ENCODE data around the gene RPRD1B. TPM values are rescaled to one million over a fixed set of nuclear protein-coding genes. Genes with fewer than 3 reads are reported as not detected.

Gene RPRD1B
- total and polyA plus RNA-seq, 2 of the 8 experiments (the other 6 are each of a cell fraction or from before 2014, with no cell fraction given), result 10.3 to 20.9 TPM

DNA sequence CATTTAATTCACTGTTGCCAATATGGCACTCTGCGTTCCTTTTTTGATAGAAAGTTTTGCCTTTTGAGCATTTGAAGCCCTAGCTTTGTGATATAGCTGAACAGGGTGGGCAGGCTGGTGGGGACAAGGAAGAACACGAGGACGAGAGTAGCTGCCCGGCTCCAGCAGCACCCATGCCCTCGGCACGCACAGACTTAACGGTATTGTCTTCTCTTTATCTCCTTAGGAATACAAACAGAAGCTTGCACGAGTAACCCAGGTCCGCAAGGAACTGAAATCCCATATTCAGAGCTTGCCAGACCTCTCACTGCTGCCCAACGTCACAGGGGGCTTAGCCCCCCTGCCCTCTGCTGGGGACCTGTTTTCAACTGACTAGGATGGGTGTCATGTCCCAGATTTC lies 56.0 kb downstream of the RPRD1B start:
- 92% methylated on average over 10 of the region's 10 CpGs; no CpG with 5 or more reads in 1 of the 2 experiments for WGBS, 2 experiments (ENCODE audit: extremely low coverage in 1 of 2, insufficient coverage in 1 of 2, insufficient read length in 1 of 2, insufficient replicate concordance in 2 of 2, low coverage in 1 of 2, low lambda C conversion rate in 2 of 2, missing lambda C conversion rate in 1 of 2)
- ChIA-PET POLR2A (ENCODE audit: partially characterized antibody) (no interaction called here), CTCF (ENCODE audit: partially characterized antibody) (interaction anchor here (0.5 to 7.0 kb wide), 9 partner anchors 14 to 140 kb away, joined by 3 to 56 read pairs (median 3); no protein-coding TSS in a partner anchor)
- H4K20me1 ChIP-seq (replicated peaks in 1 of 2; ENCODE audit: control insufficient read depth in 1 of 2, insufficient read depth in 2 of 2, low read length in 2 of 2), result peaks cover 0 to 3% of the 10 kb centered on the region in 2 experiments
- H3K4ac ChIP-seq (replicated peaks; ENCODE audit: insufficient read length, low read depth, low read length), result no peak overlapping the region
- H3K9ac ChIP-seq (replicated peaks in 1 of 4; ENCODE audit: extremely low read depth in 1 of 4, low read depth in 3 of 4, low read length in 3 of 4), result no peak overlapping the region
- H4K91ac ChIP-seq (replicated peaks; ENCODE audit: insufficient read length, low read length), result no peak overlapping the region
- TF ChIP-seq FOSL1 (IDR thresholded peaks at IDR 0.05; ENCODE audit: insufficient read depth, low read depth, low read length), result no peak
- TF ChIP-seq KDM5A (IDR thresholded peaks at IDR 0.05; ENCODE audit: low read length), result no peak
- no peak for TF ChIP-seq RNF2 (IDR thresholded peaks at IDR 0.05; ENCODE audit: borderline replicate concordance, low read depth, low read length, missing control alignments, poor library complexity, severe bottlenecking)
- TF ChIP-seq SIRT6 (IDR thresholded peaks at IDR 0.05; ENCODE audit: low read length), result no peak
- no peak for TF ChIP-seq KDM1A (IDR thresholded peaks at IDR 0.05; ENCODE audit: borderline replicate concordance, low read length)
- no peak for TF ChIP-seq SP4 (IDR thresholded peaks at IDR 0.05; ENCODE audit: low read length)
- no peak for TF ChIP-seq JUN (IDR thresholded peaks at IDR 0.05; ENCODE audit: low read depth, low read length)
- TF ChIP-seq NRF1 (IDR thresholded peaks at IDR 0.05; ENCODE audit: low read depth, low read length), result no peak
- TF ChIP-seq ATF3 (IDR thresholded peaks at IDR 0.05; ENCODE audit: insufficient read depth, low read depth, low read length), result no peak
- DNase-seq (ENCODE audit: low read depth in 1 of 2, low spot score in 2 of 2), result no peak
- H3K23ac ChIP-seq (ENCODE audit: insufficient read length), result no peak overlapping the region
- no peaks in the 10 kb centered on the region for H3K9me3 ChIP-seq (ENCODE audit: insufficient read depth in 2 of 2, low read depth in 1 of 2, low read length in 1 of 2)
- H3K4me3 ChIP-seq (ENCODE audit: extremely low read depth in 1 of 4, insufficient read depth in 2 of 4, low read depth in 3 of 4, low read length in 4 of 4), result no peak overlapping the region
- H3K79me2 ChIP-seq (ENCODE audit: control insufficient read depth in 1 of 2, insufficient read depth in 2 of 2, low read length in 2 of 2), result no peaks in the 10 kb centered on the region
- H2AK5ac ChIP-seq (ENCODE audit: low read depth, low read length), result no peak overlapping the region
- H3K23me2 ChIP-seq (ENCODE audit: low read depth, low read length), result no peaks in the 10 kb centered on the region
- H4K8ac ChIP-seq (ENCODE audit: extremely low read depth, insufficient read depth, low read length), result no peak overlapping the region
- no peak overlapping the region for H2BK120ac ChIP-seq (replicated peaks; ENCODE audit: low read depth, low read length)
- no peak overlapping the region for H2BK12ac ChIP-seq (ENCODE audit: low read depth, low read length)
- H3K27me3 ChIP-seq (replicated peaks in 1 of 4; ENCODE audit: control insufficient read depth in 3 of 4, extremely low read depth in 1 of 4, insufficient read depth in 3 of 4, low read length in 3 of 4), result no peaks in the 10 kb centered on the region
- H3K4me2 ChIP-seq (ENCODE audit: insufficient read depth in 1 of 2, low read depth in 2 of 2, low read length in 2 of 2), result no peak overlapping the region
- FAIRE-seq, result no peak
- H2AFZ ChIP-seq (ENCODE audit: low read length), result no peak overlapping the region
- no peaks in the 10 kb centered on the region for H3K4me1 ChIP-seq (replicated peaks in 1 of 4; ENCODE audit: control insufficient read depth in 3 of 4, insufficient read depth in 4 of 4, low read length in 3 of 4)
- H3K56ac ChIP-seq (replicated peaks; ENCODE audit: insufficient read length, low read depth, low read length), result no peak overlapping the region
- peaks cover 1% of the 10 kb centered on the region for H3K79me1 ChIP-seq (ENCODE audit: low read depth, low read length)
- no peak overlapping the region for H2BK20ac ChIP-seq (ENCODE audit: low read length)
- H3K36me3 ChIP-seq (ENCODE audit: control insufficient read depth in 2 of 4, insufficient read depth in 4 of 4, low read length in 3 of 4), result peaks cover 0 to 30% (median 18%) of the 10 kb centered on the region in 4 experiments
- no peak overlapping the region for H3K18ac ChIP-seq (ENCODE audit: extremely low read depth, low read length)
- no peak overlapping the region; the same call in 1 of the 2 replicates for H3K27ac ChIP-seq (ENCODE audit: low read depth, low read length)
- no peak overlapping the region for H2BK5ac ChIP-seq (ENCODE audit: low read depth, low read length)
- H4K5ac ChIP-seq (ENCODE audit: insufficient read length, low read depth, low read length), result no peak overlapping the region
- no peak overlapping the region for H3K14ac ChIP-seq (ENCODE audit: insufficient read length)
- H2BK15ac ChIP-seq (ENCODE audit: low read length), result no peak overlapping the region
